Dendritic cell treated with granulocyte-macrophage colony-stimulating factor and Interleukin-4, amounts not matched to agents 40 ng/mL and 50 ng/mL, for 4 days (primary cell): Measurements from ENCODE around the gene BBS9.

Source experiments
- H3K27ac Mint-ChIP-seq: one replicate; pipeline ENCODE4 v1.8.0; 2022; ENCODE audit warnings: mild to moderate bottlenecking, mixed read lengths
- H3K27me3 Mint-ChIP-seq: one replicate; pipeline ENCODE4 v1.8.0; 2022; ENCODE audit warnings: mild to moderate bottlenecking, mixed read lengths
- H3K36me3 Mint-ChIP-seq: one replicate; pipeline ENCODE4 v1.8.0; 2022; ENCODE audit warnings: low read depth, mixed read lengths
- H3K4me1 Mint-ChIP-seq: one replicate; pipeline ENCODE4 v1.8.0; 2022; ENCODE audit warnings: low read depth, mixed read lengths
- H3K4me3 Mint-ChIP-seq: one replicate; pipeline ENCODE4 v1.8.0; 2022; ENCODE audit warnings: mild to moderate bottlenecking, moderate library complexity, mixed read lengths
- H3K9me3 Mint-ChIP-seq: one replicate; pipeline ENCODE4 v1.8.0; 2022; ENCODE audit warnings: mixed read lengths
- intact Hi-C: fragments of 100-400 bp; cut with micrococcal nuclease; formaldehyde crosslinking; loops from one replicate; pipeline ENCODE4 v1.15.0; 2022

Gene BBS9

DNA sequence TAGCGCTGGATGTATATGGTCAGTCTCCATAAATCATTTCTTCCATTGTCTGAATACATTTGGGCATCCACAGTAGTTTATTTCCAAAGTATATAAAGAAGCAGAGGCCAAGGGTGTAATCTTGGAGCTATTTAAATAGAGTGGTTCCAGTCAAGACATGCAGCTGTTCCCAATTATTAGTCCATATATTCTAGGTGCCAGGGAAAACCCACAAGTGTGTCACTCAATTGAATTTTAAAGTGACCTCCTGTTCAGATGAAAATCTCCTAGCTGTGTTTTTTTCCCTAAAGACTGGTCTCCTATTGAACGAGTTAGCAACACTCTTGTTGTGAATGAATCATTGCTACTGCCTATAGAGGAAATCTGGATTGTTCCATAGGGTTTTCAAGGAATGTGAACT, 515.7 kb downstream of the BBS9 start:
- Mint-ChIP-seq H3K4me1 (no peaks in the 10 kb centered on the region), H3K27me3 (no peaks in the 10 kb centered on the region), H3K4me3 (no peak overlapping the region), H3K9me3 (no peaks in the 10 kb centered on the region), H3K27ac (no peak overlapping the region), H3K36me3 (no peaks in the 10 kb centered on the region)
- intact Hi-C loops, result no loop called here

DNA sequence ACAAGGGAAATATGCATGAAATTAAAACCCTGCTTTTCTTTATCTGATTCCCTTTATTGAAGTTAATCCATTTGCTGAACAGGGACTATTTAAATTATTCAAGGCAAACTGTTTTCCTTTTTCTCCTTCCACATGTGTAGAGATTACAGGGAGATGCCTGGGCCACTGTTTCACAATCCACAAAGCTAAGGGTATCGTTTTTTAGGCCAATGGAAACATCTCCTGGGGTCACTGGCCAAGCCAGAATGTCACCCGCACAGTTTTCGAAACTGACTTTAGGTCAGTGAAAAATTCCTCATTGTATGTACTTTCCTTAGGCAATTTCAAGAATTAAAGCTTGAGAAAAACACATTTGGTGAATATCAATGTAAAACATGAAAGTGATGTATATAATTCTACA, 516.8 kb downstream of the BBS9 start:
- Mint-ChIP-seq H3K9me3 (no peaks in the 10 kb centered on the region), H3K36me3 (no peaks in the 10 kb centered on the region), H3K27ac (no peak overlapping the region), H3K4me3 (no peak overlapping the region), H3K4me1 (no peaks in the 10 kb centered on the region), H3K27me3 (no peaks in the 10 kb centered on the region)
- intact Hi-C loops, result no loop called here

DNA sequence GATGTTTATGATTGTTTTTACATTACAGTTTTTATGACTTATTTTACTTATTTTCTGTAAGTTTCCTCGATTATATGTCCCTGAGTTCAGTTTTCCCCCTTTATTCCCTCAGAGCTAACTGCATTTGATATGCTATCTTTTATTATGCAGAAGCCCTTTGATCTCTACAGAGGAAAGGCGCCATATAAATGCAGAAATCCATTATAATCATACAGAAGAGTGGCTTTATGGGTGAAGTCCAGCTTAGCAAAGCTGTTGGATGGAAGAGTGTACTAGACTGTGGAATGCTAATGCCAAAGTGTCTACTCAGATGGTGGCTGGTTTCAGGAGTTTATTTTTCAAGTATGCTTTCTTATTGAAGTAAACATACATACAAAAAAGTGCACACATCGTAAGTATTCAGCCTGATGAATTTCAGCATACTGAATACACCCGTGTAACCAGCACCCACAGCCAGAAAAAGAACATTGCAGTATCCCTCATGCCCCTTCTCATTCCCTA, 517.6 kb downstream of the BBS9 start:
- intact Hi-C loops, result no loop called here

DNA sequence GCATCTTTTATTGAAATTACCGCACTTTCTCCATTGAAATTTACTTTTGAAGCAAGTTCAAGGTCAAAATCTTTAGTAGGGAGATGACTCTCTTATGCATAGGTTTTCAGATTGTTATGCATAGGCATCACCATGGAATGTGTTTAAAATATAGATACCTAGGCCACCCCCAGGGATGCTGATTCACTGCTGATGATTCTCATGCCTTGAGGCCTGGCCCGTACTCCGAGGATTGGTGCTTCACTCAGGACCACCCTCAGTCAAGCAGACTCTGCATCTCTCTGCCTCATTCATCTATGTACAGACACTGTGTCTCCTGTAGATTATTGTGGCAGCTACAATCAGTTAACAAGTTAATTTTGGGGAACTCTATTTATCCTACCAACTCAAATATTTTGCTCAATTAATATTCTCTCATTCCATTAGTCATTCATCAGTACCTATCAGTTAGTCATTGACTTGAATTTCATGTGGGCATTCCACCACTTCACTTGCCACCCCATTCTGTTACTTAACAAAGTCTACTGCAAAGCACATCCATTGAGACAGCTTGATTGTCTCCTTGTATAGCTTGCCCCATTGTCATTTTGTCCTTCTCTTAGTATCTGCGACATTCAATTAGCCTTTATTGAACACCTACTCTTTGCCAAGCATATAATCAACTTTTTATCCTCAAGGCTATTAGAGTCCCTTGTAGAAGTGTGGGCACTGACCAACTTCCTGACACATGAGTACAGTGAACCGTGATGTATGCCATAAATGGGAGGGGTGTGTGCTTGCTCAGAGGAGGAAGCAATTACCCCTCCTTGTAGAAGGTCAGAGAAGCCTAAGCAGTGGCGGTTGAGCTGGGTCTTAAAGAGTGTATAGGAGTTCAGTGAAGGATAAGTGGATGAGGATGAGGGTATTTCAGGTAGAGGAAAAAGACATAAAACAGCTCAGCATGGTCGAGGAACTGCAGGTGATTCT, 520.4 kb downstream of the BBS9 start:
- no peak overlapping the region for H3K27ac Mint-ChIP-seq
- H3K9me3 Mint-ChIP-seq, result no peaks in the 10 kb centered on the region
- no peaks in the 10 kb centered on the region for H3K27me3 Mint-ChIP-seq
- no peak overlapping the region for H3K4me3 Mint-ChIP-seq
- no peaks in the 10 kb centered on the region for H3K36me3 Mint-ChIP-seq
- no peaks in the 10 kb centered on the region for H3K4me1 Mint-ChIP-seq
- intact Hi-C loops, result no loop called here

More for the DNA sequence above, 517.6 kb downstream of the BBS9 start:
- no peak overlapping the region for H3K27ac Mint-ChIP-seq
- H3K36me3 Mint-ChIP-seq, result no peaks in the 10 kb centered on the region
- no peaks in the 10 kb centered on the region for H3K4me1 Mint-ChIP-seq
- H3K27me3 Mint-ChIP-seq, result no peaks in the 10 kb centered on the region
- H3K9me3 Mint-ChIP-seq, result no peaks in the 10 kb centered on the region
- no peak overlapping the region for H3K4me3 Mint-ChIP-seq

DNA sequence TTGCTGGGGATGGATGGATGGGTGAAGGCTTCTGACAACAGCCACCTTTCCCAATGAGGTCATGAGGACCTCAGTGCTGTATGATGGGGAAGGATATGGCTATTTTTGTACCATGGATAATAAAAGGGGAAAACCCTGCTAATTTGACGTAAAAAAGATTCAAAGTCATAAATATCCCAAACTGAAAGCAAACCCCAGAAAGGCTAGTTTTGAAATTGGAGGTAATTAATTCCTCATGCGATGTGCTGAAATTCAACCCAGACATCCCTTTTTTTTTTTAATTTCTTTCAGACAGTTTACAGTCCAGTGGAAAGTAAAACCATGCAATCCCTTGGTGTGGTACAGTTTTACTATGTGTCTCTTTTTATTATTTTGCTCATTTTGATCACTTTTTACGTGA, 521.5 kb downstream of the BBS9 start:
- Mint-ChIP-seq H3K4me3 (no peak overlapping the region), H3K4me1 (no peaks in the 10 kb centered on the region), H3K27ac (no peak overlapping the region), H3K9me3 (no peaks in the 10 kb centered on the region), H3K36me3 (no peaks in the 10 kb centered on the region), H3K27me3 (no peaks in the 10 kb centered on the region)
- intact Hi-C loops, result no loop called here

DNA sequence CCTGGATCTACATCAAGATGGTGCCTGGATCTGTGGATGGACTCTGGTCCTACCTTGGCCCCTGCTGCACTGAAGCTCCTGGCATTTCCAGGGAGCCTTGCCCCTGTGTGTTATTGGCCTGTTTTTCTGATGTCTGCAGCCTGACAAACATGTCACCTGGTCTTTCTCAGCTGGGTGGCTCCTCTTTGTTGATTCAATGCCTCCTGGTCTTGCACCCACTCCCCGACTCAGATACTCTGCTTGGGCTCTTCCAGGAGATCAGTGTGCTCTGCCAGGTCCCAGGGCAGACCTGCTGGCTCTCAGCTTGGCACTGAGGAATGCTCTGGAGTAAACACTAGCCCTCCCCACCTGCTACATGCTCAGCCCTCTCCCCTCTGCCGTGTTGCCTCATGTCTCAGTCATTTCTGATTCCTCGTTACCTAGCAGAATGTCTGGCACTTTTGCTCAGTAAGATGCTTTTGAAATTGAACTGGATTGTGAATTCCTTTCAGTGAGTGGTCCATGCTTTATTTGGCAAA, 522.7 kb downstream of the BBS9 start:
- H3K4me1 Mint-ChIP-seq, result no peaks in the 10 kb centered on the region
- H3K4me3 Mint-ChIP-seq, result no peak overlapping the region
- H3K27me3 Mint-ChIP-seq, result no peaks in the 10 kb centered on the region
- no peak overlapping the region for H3K27ac Mint-ChIP-seq
- H3K36me3 Mint-ChIP-seq, result no peaks in the 10 kb centered on the region
- H3K9me3 Mint-ChIP-seq, result no peaks in the 10 kb centered on the region
- intact Hi-C loops, result no loop called here

DNA sequence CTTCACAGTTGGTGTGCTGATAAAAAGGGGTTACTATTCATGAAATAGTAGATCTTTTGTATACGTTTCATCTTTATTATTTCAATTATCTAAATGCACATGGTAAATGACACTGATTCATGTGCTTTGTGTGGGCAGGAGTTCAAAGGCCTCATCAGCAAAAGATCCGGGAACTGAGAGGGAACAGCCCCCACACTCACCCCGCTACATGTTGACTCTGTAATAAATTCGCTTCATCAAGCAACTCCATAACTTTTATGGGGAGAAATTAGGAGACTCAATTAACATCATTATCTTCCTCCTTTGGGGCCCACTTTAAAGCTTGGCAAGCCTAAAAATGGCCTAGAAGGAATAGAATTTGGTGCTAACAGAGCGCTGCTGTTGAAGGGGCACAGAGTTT, 525.3 kb downstream of the BBS9 start:
- no peaks in the 10 kb centered on the region for H3K27me3 Mint-ChIP-seq
- no peak overlapping the region for H3K27ac Mint-ChIP-seq
- no peaks in the 10 kb centered on the region for H3K36me3 Mint-ChIP-seq
- no peak overlapping the region for H3K4me3 Mint-ChIP-seq
- no peaks in the 10 kb centered on the region for H3K9me3 Mint-ChIP-seq
- intact Hi-C loops, result no loop called here
- no peaks in the 10 kb centered on the region for H3K4me1 Mint-ChIP-seq
